ENCODE measurements around the gene HTRA3.

DNA sequence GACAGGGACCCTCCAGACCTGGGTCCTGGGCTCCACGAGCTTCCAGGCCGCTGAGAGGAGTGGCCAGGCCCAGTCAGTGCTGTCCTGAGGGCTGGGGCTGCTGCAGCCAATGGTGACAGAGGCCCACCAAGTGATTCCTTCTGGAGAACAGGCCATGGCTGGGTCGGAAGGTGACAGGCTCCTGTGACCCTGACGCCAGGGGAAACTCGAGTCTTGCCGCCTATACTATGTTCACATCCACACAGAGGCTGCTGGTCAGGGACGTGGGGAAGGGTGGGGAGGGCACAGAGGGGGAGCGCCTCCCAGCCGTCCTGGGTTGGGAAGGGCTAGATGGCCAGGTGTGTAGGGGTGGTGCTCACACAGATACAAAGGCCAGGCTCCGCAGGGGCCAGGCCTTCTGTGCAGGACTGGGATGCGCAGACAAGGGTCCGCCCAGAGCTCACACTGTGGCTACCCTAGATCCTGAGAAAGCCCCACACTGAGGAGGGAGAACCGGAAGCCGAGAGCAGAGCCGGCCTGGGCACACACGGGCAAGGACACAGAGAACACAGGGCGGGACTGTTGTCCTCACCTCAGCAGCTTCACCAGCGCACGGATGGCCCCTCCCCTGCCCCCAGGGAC lies 81.4 kb downstream of the HTRA3 start:
- TF ChIP-seq POLR2AphosphoS5 (IDR thresholded peaks at IDR 0.05) (no peak), EP300 (conservative IDR thresholded peaks at IDR 0.05; ENCODE audit: poor library complexity, severe bottlenecking) (no peak), TAF1 (IDR thresholded peaks at IDR 0.05; ENCODE audit: low read depth) (no peak), RAD21 (conservative IDR thresholded peaks at IDR 0.05) (no peak)
- TF ChIP-seq, protein P1, sequence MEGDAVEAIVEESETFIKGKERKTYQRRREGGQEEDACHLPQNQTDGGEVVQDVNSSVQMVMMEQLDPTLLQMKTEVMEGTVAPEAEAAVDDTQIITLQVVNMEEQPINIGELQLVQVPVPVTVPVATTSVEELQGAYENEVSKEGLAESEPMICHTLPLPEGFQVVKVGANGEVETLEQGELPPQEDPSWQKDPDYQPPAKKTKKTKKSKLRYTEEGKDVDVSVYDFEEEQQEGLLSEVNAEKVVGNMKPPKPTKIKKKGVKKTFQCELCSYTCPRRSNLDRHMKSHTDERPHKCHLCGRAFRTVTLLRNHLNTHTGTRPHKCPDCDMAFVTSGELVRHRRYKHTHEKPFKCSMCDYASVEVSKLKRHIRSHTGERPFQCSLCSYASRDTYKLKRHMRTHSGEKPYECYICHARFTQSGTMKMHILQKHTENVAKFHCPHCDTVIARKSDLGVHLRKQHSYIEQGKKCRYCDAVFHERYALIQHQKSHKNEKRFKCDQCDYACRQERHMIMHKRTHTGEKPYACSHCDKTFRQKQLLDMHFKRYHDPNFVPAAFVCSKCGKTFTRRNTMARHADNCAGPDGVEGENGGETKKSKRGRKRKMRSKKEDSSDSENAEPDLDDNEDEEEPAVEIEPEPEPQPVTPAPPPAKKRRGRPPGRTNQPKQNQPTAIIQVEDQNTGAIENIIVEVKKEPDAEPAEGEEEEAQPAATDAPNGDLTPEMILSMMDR (IDR thresholded peaks at IDR 0.05; ENCODE audit: poor library complexity, severe bottlenecking): no peak
- TF ChIP-seq, protein P2, sequence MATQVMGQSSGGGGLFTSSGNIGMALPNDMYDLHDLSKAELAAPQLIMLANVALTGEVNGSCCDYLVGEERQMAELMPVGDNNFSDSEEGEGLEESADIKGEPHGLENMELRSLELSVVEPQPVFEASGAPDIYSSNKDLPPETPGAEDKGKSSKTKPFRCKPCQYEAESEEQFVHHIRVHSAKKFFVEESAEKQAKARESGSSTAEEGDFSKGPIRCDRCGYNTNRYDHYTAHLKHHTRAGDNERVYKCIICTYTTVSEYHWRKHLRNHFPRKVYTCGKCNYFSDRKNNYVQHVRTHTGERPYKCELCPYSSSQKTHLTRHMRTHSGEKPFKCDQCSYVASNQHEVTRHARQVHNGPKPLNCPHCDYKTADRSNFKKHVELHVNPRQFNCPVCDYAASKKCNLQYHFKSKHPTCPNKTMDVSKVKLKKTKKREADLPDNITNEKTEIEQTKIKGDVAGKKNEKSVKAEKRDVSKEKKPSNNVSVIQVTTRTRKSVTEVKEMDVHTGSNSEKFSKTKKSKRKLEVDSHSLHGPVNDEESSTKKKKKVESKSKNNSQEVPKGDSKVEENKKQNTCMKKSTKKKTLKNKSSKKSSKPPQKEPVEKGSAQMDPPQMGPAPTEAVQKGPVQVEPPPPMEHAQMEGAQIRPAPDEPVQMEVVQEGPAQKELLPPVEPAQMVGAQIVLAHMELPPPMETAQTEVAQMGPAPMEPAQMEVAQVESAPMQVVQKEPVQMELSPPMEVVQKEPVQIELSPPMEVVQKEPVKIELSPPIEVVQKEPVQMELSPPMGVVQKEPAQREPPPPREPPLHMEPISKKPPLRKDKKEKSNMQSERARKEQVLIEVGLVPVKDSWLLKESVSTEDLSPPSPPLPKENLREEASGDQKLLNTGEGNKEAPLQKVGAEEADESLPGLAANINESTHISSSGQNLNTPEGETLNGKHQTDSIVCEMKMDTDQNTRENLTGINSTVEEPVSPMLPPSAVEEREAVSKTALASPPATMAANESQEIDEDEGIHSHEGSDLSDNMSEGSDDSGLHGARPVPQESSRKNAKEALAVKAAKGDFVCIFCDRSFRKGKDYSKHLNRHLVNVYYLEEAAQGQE (IDR thresholded peaks at IDR 0.05; ENCODE audit: borderline replicate concordance): no peak

Measured in neural cell (in vitro differentiated cells).